Skeletal muscle tissue (tissue), 4 donors: ENCODE measurements around the gene NPIPB4. TPM values are rescaled to one million over a fixed set of nuclear protein-coding genes. Genes with fewer than 3 reads are reported as not detected.
"Not testable (repeated sequence)": the region's sequence is repeated elsewhere in the genome, so short reads cannot be mapped to it uniquely, and the experiment has no call there.

Experiments used
- H3K27ac ChIP-seq: one replicate; pipeline ENCODE4 v1.7.0; 2013; ENCODE audit warnings: mild to moderate bottlenecking, low read depth, low read length, inconsistent platforms
- H3K27me3 ChIP-seq, 3 donors: one replicate each; pipeline ENCODE4 v1.7.0; 2013; ENCODE audit warnings: low read length in 3 of 3; ENCODE audit not compliant: control insufficient read depth in 3 of 3, insufficient read depth in 3 of 3
- H3K36me3 ChIP-seq, 3 donors: one replicate each; pipeline ENCODE4 v1.7.0; 2013; ENCODE audit warnings: low read length in 3 of 3; ENCODE audit not compliant: control insufficient read depth in 3 of 3, insufficient read depth in 3 of 3
- H3K4me1 ChIP-seq, 3 donors: one replicate each; pipeline ENCODE4 v1.7.0; 2013; ENCODE audit warnings: low read length in 3 of 3, mild to moderate bottlenecking in 3 of 3; ENCODE audit not compliant: control insufficient read depth in 3 of 3, insufficient read depth in 3 of 3
- H3K4me3 ChIP-seq, 3 donors: one replicate each; pipeline ENCODE4 v1.7.0; 2013; ENCODE audit warnings: low read length in 3 of 3
- H3K9ac ChIP-seq, 3 donors: one replicate each; pipeline ENCODE4 v1.7.0; 2013; ENCODE audit warnings: low read length in 3 of 3, mild to moderate bottlenecking in 3 of 3, moderate library complexity in 2 of 3, low read depth in 1 of 3
- H3K9me3 ChIP-seq, 3 donors: one replicate each; pipeline ENCODE4 v1.7.0; 2013; ENCODE audit warnings: low read length in 3 of 3; ENCODE audit not compliant: control insufficient read depth in 3 of 3
- total RNA-seq: library from RNA; depleted of rRNA; stranded (reverse); fragments of >200 nt; gene quantifications from one replicate; pipeline ENCODE4 v1.2.3, GENCODE V29; 2014
- donor health status: Osteomylitis.

Gene NPIPB4
- total RNA-seq, result 8.4 TPM

- not testable (repeated sequence) for H3K36me3 ChIP-seq, H3K27ac ChIP-seq, H3K27me3 ChIP-seq, H3K4me1 ChIP-seq, H3K4me3 ChIP-seq, H3K9me3 ChIP-seq, H3K9ac ChIP-seq
Measured at GRCh38 chr16:21857656-21858055, at the start of gene NPIPB4. Gene NPIPB4, minus strand, starts transcription at chr16:21857756. Its CDS starts 378 bp downstream, at chr16:21857378.

- H3K9me3 ChIP-seq, H3K36me3 ChIP-seq, H3K4me1 ChIP-seq, H3K4me3 ChIP-seq, H3K9ac ChIP-seq, H3K27me3 ChIP-seq, H3K27ac ChIP-seq: not testable (repeated sequence)
Measured at GRCh38 chr16:21898998-21899397, 41.4 kb upstream of the NPIPB4 start.

GRCh38 chr16:21881988-21882387, 24.4 kb upstream of the NPIPB4 start:
- H3K9ac ChIP-seq, H3K9me3 ChIP-seq, H3K36me3 ChIP-seq, H3K4me3 ChIP-seq, H3K4me1 ChIP-seq, H3K27me3 ChIP-seq, H3K27ac ChIP-seq: not testable (repeated sequence)

GRCh38 chr16:21837186-21837585, 20.4 kb downstream of the NPIPB4 start:
- H3K4me3 ChIP-seq, H3K27ac ChIP-seq, H3K9ac ChIP-seq, H3K27me3 ChIP-seq, H3K36me3 ChIP-seq, H3K9me3 ChIP-seq, H3K4me1 ChIP-seq: not testable (repeated sequence)

GRCh38 chr16:21836334-21836733, 21.2 kb downstream of the NPIPB4 start:
- H3K9me3 ChIP-seq, H3K27me3 ChIP-seq, H3K4me3 ChIP-seq, H3K27ac ChIP-seq, H3K4me1 ChIP-seq, H3K36me3 ChIP-seq, H3K9ac ChIP-seq: not testable (repeated sequence)

GRCh38 chr16:21835747-21836146, 21.8 kb downstream of the NPIPB4 start:
- H3K36me3 ChIP-seq, H3K27ac ChIP-seq, H3K9ac ChIP-seq, H3K27me3 ChIP-seq, H3K9me3 ChIP-seq, H3K4me1 ChIP-seq, H3K4me3 ChIP-seq: not testable (repeated sequence)

GRCh38 chr16:21834211-21834610, 23.3 kb downstream of the NPIPB4 start:
- H3K27ac ChIP-seq, H3K9ac ChIP-seq, H3K4me1 ChIP-seq, H3K27me3 ChIP-seq, H3K4me3 ChIP-seq, H3K36me3 ChIP-seq, H3K9me3 ChIP-seq: not testable (repeated sequence)

- not testable (repeated sequence) for H3K4me1 ChIP-seq, H3K36me3 ChIP-seq, H3K27ac ChIP-seq, H3K9ac ChIP-seq, H3K27me3 ChIP-seq, H3K4me3 ChIP-seq, H3K9me3 ChIP-seq
Measured at GRCh38 chr16:21829929-21830328, 27.6 kb downstream of the NPIPB4 start.

GRCh38 chr16:21826067-21826706, 31.4 kb downstream of the NPIPB4 start:
- H3K9me3 ChIP-seq, H3K9ac ChIP-seq, H3K27ac ChIP-seq, H3K4me3 ChIP-seq, H3K36me3 ChIP-seq, H3K27me3 ChIP-seq, H3K4me1 ChIP-seq: not testable (repeated sequence)

- H3K4me1 ChIP-seq, H3K27ac ChIP-seq, H3K9ac ChIP-seq, H3K9me3 ChIP-seq, H3K36me3 ChIP-seq, H3K4me3 ChIP-seq, H3K27me3 ChIP-seq: not testable (repeated sequence)
Measured at GRCh38 chr16:21825526-21825925, 32.0 kb downstream of the NPIPB4 start.

GRCh38 chr16:21823258-21823657, 34.3 kb downstream of the NPIPB4 start:
- H3K9ac ChIP-seq, H3K36me3 ChIP-seq, H3K4me1 ChIP-seq, H3K27ac ChIP-seq, H3K27me3 ChIP-seq, H3K9me3 ChIP-seq, H3K4me3 ChIP-seq: not testable (repeated sequence)
